GM18499 (cell line): Measurements from ENCODE around the gene ANKRD60.

ENCODE experiments used
- ATAC-seq: cut with Tn5 transposase; IDR thresholded peaks from one replicate; pipeline ENCODE4 v1.9.1; 2021; ENCODE audit warnings: moderate number of reproducible peaks; ENCODE audit not compliant: insufficient read depth, unreplicated experiment

ANKRD60 gene

GRCh38 chr20:58245181-58245891 is 16.9 kb upstream of the ANKRD60 start:
- no peak for ATAC-seq

- ATAC-seq = no peak
Measured at GRCh38 chr20:58244517-58245030, 16.1 kb upstream of the ANKRD60 start.

GRCh38 chr20:58243653-58244410 is 15.4 kb upstream of the ANKRD60 start:
- no peak for ATAC-seq

- no peak for ATAC-seq
Measured at GRCh38 chr20:58242824-58243223, 14.4 kb upstream of the ANKRD60 start.

- no peak for ATAC-seq
Measured at GRCh38 chr20:58241766-58242465, 13.5 kb upstream of the ANKRD60 start.

GRCh38 chr20:58240471-58240870 is 12.0 kb upstream of the ANKRD60 start:
- no peak for ATAC-seq

- no peak for ATAC-seq
Measured at GRCh38 chr20:58239216-58239615, 10.8 kb upstream of the ANKRD60 start.

- no peak for ATAC-seq
Measured at GRCh38 chr20:58238490-58238889, 10.0 kb upstream of the ANKRD60 start.

GRCh38 chr20:58237318-58238132 is 9.1 kb upstream of the ANKRD60 start:
- no peak for ATAC-seq

GRCh38 chr20:58236612-58237317 is 8.3 kb upstream of the ANKRD60 start:
- ATAC-seq = no peak

- ATAC-seq = no peak
Measured at GRCh38 chr20:58235010-58235409, 6.6 kb upstream of the ANKRD60 start.

GRCh38 chr20:58233881-58234528 is 5.6 kb upstream of the ANKRD60 start:
- no peak for ATAC-seq

GRCh38 chr20:58233393-58233792 is 4.9 kb upstream of the ANKRD60 start:
- ATAC-seq = no peak

- no peak for ATAC-seq
Measured at GRCh38 chr20:58231683-58232082, 3.2 kb upstream of the ANKRD60 start.

- no peak for ATAC-seq
Measured at GRCh38 chr20:58229198-58229798, 845 bp upstream of the ANKRD60 start.

- ATAC-seq = no peak
Measured at GRCh38 chr20:58228103-58228483, 360 bp downstream of the ANKRD60 start.

- ATAC-seq = no peak
Measured at GRCh38 chr20:58227391-58228102, 906 bp downstream of the ANKRD60 start.
